HCT116 (cell line): Measurements from ENCODE around the gene KCNK15. TPM values are rescaled to one million over a fixed set of nuclear protein-coding genes. Genes with fewer than 3 reads are reported as not detected.

Experiments used
- ATAC-seq: fragments of 200-7000 bp; cut with Tn5 transposase; 2 replicates; pipeline ENCODE4 v1.9.1; 2020; ENCODE audit warnings: mild to moderate bottlenecking, moderate library complexity
- BruUV-seq: library from RNA; stranded (reverse); fragments of 400-500 nt; replicated peaks from 2 replicates; lab custom pipeline; 2021; lab: Mats Ljungman, UMichigan
- CTCF ChIA-PET: fragments of 300-600 bp; sonication (Branson Sonifier 250); formaldehyde crosslinking; loops from one replicate; lab custom pipeline; 2021; ENCODE audit warnings: antibody characterized with exemption; lab: Charles Lee
- POLR2A ChIA-PET: fragments of 300-600, 350-600 bp; sonication (Branson Sonifier 250); formaldehyde crosslinking; loops from one replicate; lab custom pipeline; 2021; ENCODE audit warnings: antibody characterized with exemption; lab: Charles Lee
- RAD21 ChIA-PET, 2 experiments: fragments of 300-600 bp; sonication (Branson Sonifier 250); formaldehyde crosslinking; loops; one replicate each; lab custom pipeline; 2023; ENCODE audit warnings: low total read pairs in 2 of 2; ENCODE audit not compliant: uncharacterized antibody in 2 of 2, unreplicated experiment in 2 of 2, low non-redundant PET in 1 of 2; lab: Charles Lee
- DNase-seq: peaks from one replicate; pipeline ENCODE4 v3.0.0-alpha.2; 2010; ENCODE audit warnings: low read depth, low spot score
- H2AFZ ChIP-seq: fragments of 200-600 bp; shearing (Covaris generic), sonication (generic); 2 replicates; pipeline ENCODE4 v1.6.1; 2017; ENCODE audit warnings: low read depth, mixed run types, mixed read lengths, antibody characterized with exemption, low read length; ENCODE audit not compliant: poor library complexity, severe bottlenecking
- H3K27ac ChIP-seq: 2 replicates; pipeline ENCODE4 v1.5.1; 2012; ENCODE audit warnings: low read depth, low read length
- H3K27me3 ChIP-seq: fragments of 200-600 bp; sonication (generic); 2 replicates; pipeline ENCODE4 v1.6.1; 2016; ENCODE audit warnings: mixed run types, low read length, mixed read lengths; ENCODE audit not compliant: insufficient read depth
- H3K36me3 ChIP-seq, 2 experiments: fragments of 200-500 bp in 1 of 2; fragments of 200-600 bp in 1 of 2; sonication (Bioruptor generic) in 1 of 2; sonication (generic) in 1 of 2; 2 replicates each; pipeline versions ENCODE4 v1.5.1 to v1.6.1; 2014 to 2016; ENCODE audit warnings: low read length in 2 of 2, inconsistent platforms in 1 of 2, mixed read lengths in 1 of 2, mixed run types in 1 of 2; ENCODE audit not compliant: insufficient read depth in 2 of 2, control insufficient read depth in 1 of 2
- H3K4me1 ChIP-seq, 2 experiments: fragments of 200-600 bp in 1 of 2; sonication (generic) in 1 of 2; 2 replicates each; pipeline versions ENCODE4 v1.5.1 to v1.6.1; 2012 to 2017; ENCODE audit warnings: low read length in 2 of 2, inconsistent platforms in 1 of 2, mild to moderate bottlenecking in 1 of 2, mixed read lengths in 1 of 2, mixed run types in 1 of 2, moderate library complexity in 1 of 2; ENCODE audit not compliant: insufficient read depth in 2 of 2, control insufficient read depth in 1 of 2
- H3K4me2 ChIP-seq: fragments of 200-600 bp; sonication (generic); 2 replicates; pipeline ENCODE4 v1.6.1; 2017; ENCODE audit warnings: mixed run types, low read length, mixed read lengths
- H3K4me3 ChIP-seq, 2 experiments: fragments of 200-600 bp in 1 of 2; sonication (generic) in 1 of 2; replicated peaks in 1 of 2; 2 replicates each; pipeline ENCODE4 v1.5.1; 2011 to 2016; ENCODE audit warnings: low read length in 2 of 2, control low read depth in 1 of 2, low read depth in 1 of 2, mild to moderate bottlenecking in 1 of 2, mixed read lengths in 1 of 2, mixed run types in 1 of 2
- H3K79me2 ChIP-seq: fragments of 200-600 bp; sonication (generic); 2 replicates; pipeline ENCODE4 v1.6.1; 2017; ENCODE audit warnings: mild to moderate bottlenecking, mixed run types, low read length, moderate library complexity, mixed read lengths; ENCODE audit not compliant: insufficient read depth
- H3K9ac ChIP-seq: fragments of 200-600 bp; sonication (generic); 2 replicates; pipeline ENCODE4 v1.6.1; 2016; ENCODE audit warnings: low read length, mixed read lengths
- H3K9me2 ChIP-seq: fragments of 200-600 bp; sonication (generic), shearing (Covaris generic); 2 replicates; pipeline ENCODE4 v1.6.1; 2017; ENCODE audit warnings: mixed run types, mild to moderate bottlenecking, moderate library complexity; ENCODE audit not compliant: insufficient read depth
- H3K9me3 ChIP-seq, 2 experiments: fragments of 200-500 bp in 1 of 2; fragments of 200-600 bp in 1 of 2; sonication (Bioruptor generic) in 1 of 2; sonication (generic) in 1 of 2; 2 replicates each; pipeline ENCODE4 v1.6.1; 2014 to 2017; ENCODE audit warnings: low read length in 2 of 2, mixed read lengths in 2 of 2, inconsistent platforms in 1 of 2, low read depth in 1 of 2, mild to moderate bottlenecking in 1 of 2, mixed run types in 1 of 2, moderate library complexity in 1 of 2; ENCODE audit not compliant: control insufficient read depth in 1 of 2, insufficient read depth in 1 of 2
- H4K20me1 ChIP-seq: fragments of 200-600 bp; sonication (generic), shearing (Covaris generic); 2 replicates; pipeline ENCODE4 v1.6.1; 2017; ENCODE audit warnings: mixed run types, mild to moderate bottlenecking, moderate library complexity; ENCODE audit not compliant: insufficient read depth
- CBX3 ChIP-seq: IDR thresholded peaks from 2 replicates; pipeline ENCODE4 v1.6.1; 2012; ENCODE audit warnings: low read depth
- EGR1 ChIP-seq: IDR thresholded peaks from 2 replicates; pipeline ENCODE4 v1.6.1; 2012; ENCODE audit warnings: low read depth
- ELF1 ChIP-seq: IDR thresholded peaks from 2 replicates; pipeline ENCODE4 v1.6.1; 2012; ENCODE audit warnings: low read depth, borderline replicate concordance
- EZH2phosphoT487 ChIP-seq: fragments of 200-600 bp; IDR thresholded peaks from 2 replicates; pipeline ENCODE4 v1.6.1; 2018; ENCODE audit warnings: antibody characterized with exemption, borderline replicate concordance
- FOSL1 ChIP-seq: IDR thresholded peaks from 2 replicates; pipeline ENCODE4 v1.6.1; 2012; ENCODE audit warnings: low read depth
- JUND ChIP-seq: IDR thresholded peaks from 2 replicates; pipeline ENCODE4 v1.6.1; 2012
- POLR2A ChIP-seq: IDR thresholded peaks from 2 replicates; pipeline ENCODE4 v1.7.0; 2011; ENCODE audit warnings: borderline replicate concordance; ENCODE audit not compliant: insufficient read depth, insufficient read length; ENCODE audit errors: extremely low read depth
- TCF7L2 ChIP-seq: IDR thresholded peaks from 2 replicates; pipeline ENCODE4 v1.7.0; 2011; ENCODE audit warnings: borderline replicate concordance, inconsistent platforms; ENCODE audit not compliant: insufficient read depth, insufficient read length; ENCODE audit errors: extremely low read depth
- ZFX ChIP-seq: fragments of 450-650 bp; IDR thresholded peaks from 2 replicates; pipeline ENCODE4 v1.6.1; 2017
- intact Hi-C: fragments of 100-400 bp; cut with micrococcal nuclease; formaldehyde crosslinking; loops from 2 replicates; pipeline ENCODE4 v1.10.0; 2022
- total RNA-seq: library from RNA; stranded (reverse); gene quantifications from one replicate; pipeline ENCODE4 v1.2.1, GENCODE V29; 2021; ENCODE audit not compliant: unreplicated experiment
- TF ChIP-seq, protein P1 (sequence below): IDR thresholded peaks from 2 replicates; pipeline ENCODE4 v1.6.1; 2012; ENCODE audit warnings: low read depth

Gene KCNK15
- total RNA-seq, 1 experiment from 2014 or later: not detected

DNA sequence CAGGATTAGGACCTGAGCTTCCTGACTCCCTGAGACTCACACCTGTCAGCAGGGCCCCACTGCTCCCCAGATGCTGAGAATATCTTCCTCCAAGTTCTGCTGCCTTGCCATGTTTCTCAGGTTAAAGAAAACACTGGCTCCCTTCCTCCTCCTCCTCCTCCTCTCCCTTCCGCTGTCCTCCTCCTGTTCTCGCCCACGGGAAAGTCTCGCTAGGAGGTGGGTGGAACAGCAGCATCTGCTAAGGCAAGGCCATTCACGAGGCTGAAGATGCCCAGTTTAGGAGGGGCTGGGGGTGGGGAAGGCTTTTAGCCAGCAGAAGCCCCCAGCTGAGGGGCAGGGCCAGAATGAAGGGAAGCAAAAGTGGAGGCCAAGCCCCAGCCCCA is 23.8 kb downstream of the KCNK15 start (continued):
- no peak for TF ChIP-seq POLR2A
- no peak for TF ChIP-seq ZFX
- no peak for TF ChIP-seq EGR1
- TF ChIP-seq FOSL1: no peak
- TF ChIP-seq ELF1: no peak
- TF ChIP-seq, protein P1, sequence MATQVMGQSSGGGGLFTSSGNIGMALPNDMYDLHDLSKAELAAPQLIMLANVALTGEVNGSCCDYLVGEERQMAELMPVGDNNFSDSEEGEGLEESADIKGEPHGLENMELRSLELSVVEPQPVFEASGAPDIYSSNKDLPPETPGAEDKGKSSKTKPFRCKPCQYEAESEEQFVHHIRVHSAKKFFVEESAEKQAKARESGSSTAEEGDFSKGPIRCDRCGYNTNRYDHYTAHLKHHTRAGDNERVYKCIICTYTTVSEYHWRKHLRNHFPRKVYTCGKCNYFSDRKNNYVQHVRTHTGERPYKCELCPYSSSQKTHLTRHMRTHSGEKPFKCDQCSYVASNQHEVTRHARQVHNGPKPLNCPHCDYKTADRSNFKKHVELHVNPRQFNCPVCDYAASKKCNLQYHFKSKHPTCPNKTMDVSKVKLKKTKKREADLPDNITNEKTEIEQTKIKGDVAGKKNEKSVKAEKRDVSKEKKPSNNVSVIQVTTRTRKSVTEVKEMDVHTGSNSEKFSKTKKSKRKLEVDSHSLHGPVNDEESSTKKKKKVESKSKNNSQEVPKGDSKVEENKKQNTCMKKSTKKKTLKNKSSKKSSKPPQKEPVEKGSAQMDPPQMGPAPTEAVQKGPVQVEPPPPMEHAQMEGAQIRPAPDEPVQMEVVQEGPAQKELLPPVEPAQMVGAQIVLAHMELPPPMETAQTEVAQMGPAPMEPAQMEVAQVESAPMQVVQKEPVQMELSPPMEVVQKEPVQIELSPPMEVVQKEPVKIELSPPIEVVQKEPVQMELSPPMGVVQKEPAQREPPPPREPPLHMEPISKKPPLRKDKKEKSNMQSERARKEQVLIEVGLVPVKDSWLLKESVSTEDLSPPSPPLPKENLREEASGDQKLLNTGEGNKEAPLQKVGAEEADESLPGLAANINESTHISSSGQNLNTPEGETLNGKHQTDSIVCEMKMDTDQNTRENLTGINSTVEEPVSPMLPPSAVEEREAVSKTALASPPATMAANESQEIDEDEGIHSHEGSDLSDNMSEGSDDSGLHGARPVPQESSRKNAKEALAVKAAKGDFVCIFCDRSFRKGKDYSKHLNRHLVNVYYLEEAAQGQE: no peak

DNA sequence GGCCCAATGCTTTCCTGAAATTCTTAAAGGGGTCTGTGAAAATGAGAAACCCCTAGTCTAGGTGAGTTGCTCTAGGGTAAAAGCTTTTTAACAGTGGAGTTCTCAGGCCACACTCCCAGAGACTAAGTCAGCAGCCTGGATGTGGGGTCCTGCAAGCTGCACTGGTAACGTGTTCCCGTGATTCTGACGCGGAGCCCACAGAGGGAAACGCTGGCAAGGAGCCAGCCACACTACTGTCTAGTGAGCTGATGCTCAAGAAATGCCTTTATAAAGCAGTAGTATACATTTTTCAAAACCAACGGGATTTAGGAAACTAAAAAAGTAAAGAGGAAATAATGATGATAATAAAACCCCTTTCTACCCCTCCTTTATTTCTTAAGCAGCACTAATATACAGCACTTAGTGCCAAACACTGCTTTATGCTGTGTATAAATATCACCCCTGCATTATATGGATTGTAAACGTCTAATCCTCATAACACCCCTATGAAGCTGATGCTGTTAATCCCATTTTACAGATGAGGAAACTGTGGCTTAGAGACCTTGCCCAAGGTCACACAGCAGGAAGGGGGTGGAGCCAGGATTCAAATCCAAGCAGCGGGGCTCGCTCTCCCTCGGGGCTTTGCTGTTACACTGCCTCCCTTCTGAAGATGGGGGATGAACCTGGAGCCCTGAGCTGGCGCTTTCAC is 25.0 kb downstream of the KCNK15 start:
- Histone ChIP-seq H3K27me3 (peaks cover 79% of the 10 kb centered on the region), H3K9me3 (no peaks in the 10 kb centered on the region), H3K9ac (no peak overlapping the region), H3K79me2 (no peaks in the 10 kb centered on the region), H3K36me3 (no peaks in the 10 kb centered on the region), H4K20me1 (no peaks in the 10 kb centered on the region), H2AFZ (no peak overlapping the region), H3K9me2 (no peaks in the 10 kb centered on the region), H3K27ac (no peak overlapping the region), H3K4me1 (0 out of 4 replicates have a peak, but pooled peaks cover 0 to 6% of the 10 kb centered on the region in 2 experiments), H3K4me2 (no peak overlapping the region), H3K4me3 (no peak overlapping the region)
- RAD21 ChIA-PET: no interaction called here
- DNase-seq: no peak
- BruUV-seq: no TSS peak
- TF ChIP-seq CBX3 (no peak), EZH2phosphoT487 (no peak), JUND (no peak), TCF7L2 (no peak)
- CTCF ChIA-PET: no interaction called here
- intact Hi-C loops: no loop called here
- POLR2A ChIA-PET: no interaction called here
- ATAC-seq: no peak
